T1000 (cell line): ENCODE results near the gene ROPN1.
A peak's percentile ranks its signal among the peaks of the same experiment; 100 is the strongest.
"Not testable (repeated sequence)": the region's sequence is repeated elsewhere in the genome, so short reads cannot be mapped to it uniquely, and the experiment has no call there.

Experiments used
- DNase-seq: peaks from one replicate; lab custom pipeline; 2025; ENCODE audit warnings: mixed read lengths; lab: John Stamatoyannopoulos, UW

ROPN1 gene

GRCh38 chr3:123991730-123992588 lies at the start of gene ROPN1:
Gene ROPN1 (minus strand): TSS chr3:123992124. CDS start chr3:123980481, 11,643 bp downstream.
- DNase-seq: not testable (repeated sequence)

GRCh38 chr3:124041553-124041952 lies 49.6 kb upstream of the ROPN1 start:
- no peak for DNase-seq

DNA sequence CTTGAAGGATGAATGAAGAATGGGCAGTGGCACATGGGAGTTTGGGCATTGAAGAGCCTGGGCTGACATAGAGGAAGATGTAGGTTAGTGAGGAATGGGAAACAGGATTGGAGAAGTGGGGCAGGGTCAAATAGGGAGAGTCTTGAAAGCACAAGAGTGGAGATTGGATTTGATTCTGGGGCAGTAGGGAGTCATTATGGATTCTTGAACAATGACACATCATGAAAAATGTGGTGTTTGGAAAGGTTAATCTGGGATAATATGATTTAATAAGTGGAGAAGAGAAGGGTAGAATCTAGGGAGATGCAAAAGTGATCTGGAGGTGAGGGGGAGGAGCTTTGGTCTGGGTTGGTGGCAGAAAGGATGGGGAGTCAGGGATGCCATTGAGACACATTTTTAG lies 45.4 kb upstream of the ROPN1 start:
- DNase-seq: no peak

GRCh38 chr3:124036214-124036613 lies 44.3 kb upstream of the ROPN1 start:
- not testable (repeated sequence) for DNase-seq

DNA sequence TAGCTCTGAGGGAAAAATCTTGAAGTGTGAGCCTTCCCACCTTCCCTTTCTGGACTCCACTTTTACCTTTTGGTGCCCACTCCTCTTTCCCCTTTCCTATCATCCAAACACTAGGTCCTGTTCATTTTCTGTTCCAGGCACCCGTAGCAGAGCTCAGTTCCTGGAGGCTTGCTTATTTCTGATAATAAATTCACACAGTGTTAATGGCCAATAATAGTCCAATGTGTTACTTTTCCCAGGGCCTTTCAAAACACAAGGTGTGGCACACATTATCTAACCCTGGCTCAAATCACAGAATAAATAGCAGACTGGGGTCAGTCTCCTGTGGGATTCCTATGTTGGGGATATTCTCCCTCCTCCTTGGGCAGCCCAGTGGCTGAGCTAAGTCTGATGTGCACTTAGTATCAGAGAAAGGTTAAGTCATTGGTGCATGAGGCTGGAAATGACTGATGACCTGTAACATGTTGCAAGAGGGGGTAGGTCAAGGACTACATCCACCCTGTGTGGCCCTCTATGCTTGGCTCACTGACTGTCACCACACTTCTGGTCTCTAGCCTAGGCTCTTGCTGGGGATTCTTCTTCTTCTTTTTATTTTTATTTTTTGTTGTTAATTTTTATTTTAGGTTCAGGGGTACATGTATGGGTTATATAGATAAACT lies 43.7 kb upstream of the ROPN1 start:
- DNase-seq: no peak

- no peak for DNase-seq
Observed at GRCh38 chr3:124034844-124035152, 42.9 kb upstream of the ROPN1 start.

GRCh38 chr3:124034016-124034843 lies 42.3 kb upstream of the ROPN1 start:
- DNase-seq: peak; percentile 8

DNA sequence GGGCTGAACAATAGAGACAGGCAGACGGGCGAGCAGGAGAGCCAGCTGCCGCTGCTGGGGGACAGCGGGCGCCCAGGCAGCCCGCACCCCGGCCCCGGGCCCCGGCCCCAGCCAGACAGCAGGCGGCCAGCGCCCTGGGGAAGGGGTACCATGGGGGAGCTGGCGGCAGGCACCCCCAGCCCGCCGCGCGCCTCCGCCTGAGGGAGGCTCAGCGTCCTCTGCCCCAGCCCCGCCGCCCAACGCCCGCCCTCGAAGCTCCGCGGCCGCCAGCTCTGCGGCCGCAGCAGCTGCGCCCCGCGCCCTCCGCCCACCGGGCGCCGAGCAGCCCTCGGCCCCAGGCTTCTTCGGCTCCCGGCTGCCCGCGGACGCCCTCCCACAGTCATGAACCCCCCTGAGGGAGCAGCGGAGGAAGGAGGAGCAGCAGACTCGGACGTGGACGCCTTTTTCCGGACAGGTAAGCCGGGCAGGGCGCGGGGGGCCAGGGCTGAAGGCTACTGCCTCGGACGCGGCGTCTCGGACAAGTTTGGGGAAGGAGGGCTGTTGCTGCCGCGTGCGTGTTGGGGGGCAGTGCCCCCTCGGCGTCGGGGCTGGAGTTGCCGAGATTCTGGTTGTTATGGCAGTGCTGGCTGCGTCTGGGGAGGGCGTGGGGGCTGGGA lies 41.6 kb upstream of the ROPN1 start, which contains the start of gene KALRN:
KALRN (plus strand) TSS at position 10 of the 656 bp plus-strand sequence.
- no peak for DNase-seq

DNA sequence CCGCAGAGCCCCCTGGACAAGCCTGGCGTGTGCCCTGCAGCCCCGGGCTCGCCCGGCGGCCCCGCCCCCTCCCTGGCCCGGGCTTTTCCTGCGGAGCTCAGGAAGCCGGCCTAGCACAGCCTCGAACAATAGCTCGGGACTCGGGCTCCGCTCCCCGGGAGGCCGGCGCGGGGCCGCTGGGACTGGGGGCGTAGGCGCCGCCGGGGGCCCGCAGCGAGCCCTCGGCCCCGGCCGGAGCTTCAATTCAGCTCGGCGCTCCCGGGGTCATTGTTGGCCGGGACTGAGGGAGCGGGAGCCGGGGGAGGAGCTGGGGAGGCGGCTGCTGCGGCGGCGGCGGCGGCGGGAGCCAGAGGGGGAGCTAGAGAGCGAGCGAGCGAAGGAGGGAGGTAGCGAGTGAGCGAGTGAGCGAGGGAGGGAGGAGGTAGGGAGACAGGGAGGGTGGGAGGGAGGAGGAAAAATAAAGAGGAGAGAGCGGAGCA lies 41.0 kb upstream of the ROPN1 start:
- DNase-seq: peak; percentile 78

GRCh38 chr3:124032311-124032880 lies 40.5 kb upstream of the ROPN1 start:
- DNase-seq: peak; percentile 26

DNA sequence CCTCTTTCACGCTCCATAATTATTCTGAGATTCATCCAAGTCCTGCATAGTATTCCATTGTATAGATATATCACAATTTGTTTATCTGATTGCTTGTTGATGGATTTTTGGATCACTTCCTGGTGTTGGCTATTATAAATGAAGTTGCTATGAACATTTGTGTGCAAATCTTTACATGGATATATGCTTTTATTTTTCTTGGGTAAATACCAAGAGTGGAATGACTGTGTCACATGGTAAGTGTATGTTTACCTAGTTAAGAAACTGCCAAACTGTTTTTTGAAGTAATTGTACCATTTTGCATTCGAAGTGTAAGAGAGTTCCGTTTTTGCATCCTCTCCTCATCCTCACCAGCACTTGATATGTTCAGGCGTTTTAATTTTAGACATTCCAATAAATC lies 34.6 kb upstream of the ROPN1 start:
- DNase-seq: no peak

DNA sequence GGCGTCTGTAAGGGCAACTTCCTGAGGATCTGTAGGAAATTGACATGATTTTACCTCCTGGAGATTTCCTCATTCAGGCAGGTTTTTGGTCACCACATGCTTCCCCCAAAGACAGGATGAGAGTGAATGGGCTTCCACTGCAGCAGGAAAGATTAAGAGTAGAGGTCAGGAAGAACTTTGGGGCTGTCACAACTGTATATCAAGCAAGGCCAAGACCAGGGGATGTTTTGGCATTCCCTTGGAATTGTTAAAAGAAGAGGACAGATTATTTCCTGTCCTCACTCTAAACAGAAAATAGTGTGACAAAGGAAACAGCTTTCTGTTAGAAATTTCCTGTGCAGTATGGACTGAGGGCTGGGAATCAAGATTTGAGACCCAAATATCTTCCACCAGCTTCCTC lies 31.6 kb upstream of the ROPN1 start:
- not testable (repeated sequence) for DNase-seq

- DNase-seq: no peak
Observed at GRCh38 chr3:124019291-124019690, 27.4 kb upstream of the ROPN1 start.

GRCh38 chr3:124017502-124017901 lies 25.6 kb upstream of the ROPN1 start:
- DNase-seq: not testable (repeated sequence)

GRCh38 chr3:124016483-124016882 lies 24.6 kb upstream of the ROPN1 start:
- not testable (repeated sequence) for DNase-seq

DNA sequence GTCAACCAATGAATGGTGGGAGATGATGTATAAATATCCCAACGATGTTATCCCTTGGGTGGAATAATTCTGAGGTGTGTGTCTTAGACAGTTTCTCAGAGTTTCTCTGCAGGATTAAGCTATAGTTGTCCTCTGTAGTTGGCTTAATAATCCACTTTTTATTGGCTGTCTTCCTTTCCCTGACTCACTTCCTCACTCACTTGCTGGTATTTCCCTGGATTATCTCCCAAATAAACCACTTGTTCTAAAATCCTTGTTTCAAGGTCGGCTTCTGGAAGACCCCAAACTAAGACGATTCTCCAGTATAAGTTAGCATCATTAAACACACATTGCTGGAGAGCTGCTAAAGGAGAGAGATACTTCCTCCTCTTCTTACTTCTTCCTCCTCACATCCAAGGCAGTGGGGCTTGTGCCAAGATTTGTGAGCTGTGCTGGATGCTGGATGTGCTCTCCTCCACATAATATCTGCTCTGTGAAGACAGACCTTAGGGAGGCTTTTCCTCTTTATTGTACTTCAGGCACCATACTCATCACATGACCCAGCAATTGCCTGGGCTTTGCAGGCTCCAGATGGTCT lies 22.5 kb upstream of the ROPN1 start:
- DNase-seq: no peak

DNA sequence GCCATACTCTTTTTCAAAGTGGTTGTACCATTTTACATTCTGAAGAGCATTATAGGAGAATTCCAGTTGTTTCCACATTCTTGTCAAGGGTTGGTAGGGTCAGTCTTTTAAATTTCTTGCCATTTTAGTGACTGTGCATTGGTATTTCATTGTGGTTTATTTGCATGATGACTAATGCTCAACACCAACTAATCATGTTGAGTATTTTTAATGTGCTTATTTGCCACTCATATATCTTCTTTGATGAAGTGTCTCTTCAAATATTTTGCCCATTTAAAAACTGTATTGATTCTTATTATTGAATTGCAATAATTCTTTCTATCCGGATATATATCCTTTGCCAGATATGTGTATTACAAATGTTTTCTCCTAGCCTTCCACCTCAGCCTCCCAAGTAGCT lies 16.4 kb upstream of the ROPN1 start:
- not testable (repeated sequence) for DNase-seq

DNA sequence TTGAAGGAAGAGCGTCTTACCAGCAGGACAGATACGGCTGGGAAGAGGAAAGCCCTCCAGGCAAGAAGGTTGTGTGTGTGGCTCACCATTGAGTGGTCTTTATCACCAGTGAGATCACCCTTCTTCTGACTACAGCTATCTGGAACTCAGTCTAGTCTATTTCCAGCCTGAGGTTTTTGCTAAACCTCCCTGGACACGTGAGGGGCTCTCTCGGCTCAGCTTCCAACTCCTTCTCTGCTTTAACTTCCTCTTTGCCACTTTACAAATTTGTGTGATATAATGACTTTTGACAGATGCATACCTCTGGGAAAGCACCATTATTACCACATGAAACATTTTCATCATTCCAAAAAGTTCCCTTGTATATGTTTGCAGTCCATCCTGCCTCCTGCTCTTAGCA lies 15.3 kb upstream of the ROPN1 start:
- peak; percentile 39 for DNase-seq

GRCh38 chr3:124002405-124003079 lies 10.6 kb upstream of the ROPN1 start:
- DNase-seq: not testable (repeated sequence)

DNA sequence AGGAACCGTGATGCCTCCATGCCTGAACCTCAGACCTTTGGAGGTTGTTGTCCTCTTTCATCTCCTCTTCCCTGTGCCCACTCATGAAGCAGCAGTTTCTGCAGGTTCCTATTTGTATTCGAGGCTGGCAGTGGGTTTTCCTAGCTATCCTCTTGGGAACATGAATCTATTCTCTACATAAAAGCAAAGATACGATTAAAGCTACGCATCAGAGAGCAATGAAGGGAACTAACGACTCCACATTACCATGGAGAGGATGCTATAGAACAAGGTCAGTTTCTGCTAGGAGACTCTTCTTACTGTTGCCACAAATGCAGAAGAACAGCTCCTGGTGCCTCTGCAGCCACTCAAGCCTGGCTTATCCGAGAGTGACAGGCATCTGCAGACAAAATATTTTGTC lies 9.4 kb upstream of the ROPN1 start:
- not testable (repeated sequence) for DNase-seq
